Measurements from ENCODE around the gene CAMK2D.
"Not testable (repeated sequence)": the region's sequence is repeated elsewhere in the genome, so short reads cannot be mapped to it uniquely, and the experiment has no call there.

The CAMK2D gene

DNA sequence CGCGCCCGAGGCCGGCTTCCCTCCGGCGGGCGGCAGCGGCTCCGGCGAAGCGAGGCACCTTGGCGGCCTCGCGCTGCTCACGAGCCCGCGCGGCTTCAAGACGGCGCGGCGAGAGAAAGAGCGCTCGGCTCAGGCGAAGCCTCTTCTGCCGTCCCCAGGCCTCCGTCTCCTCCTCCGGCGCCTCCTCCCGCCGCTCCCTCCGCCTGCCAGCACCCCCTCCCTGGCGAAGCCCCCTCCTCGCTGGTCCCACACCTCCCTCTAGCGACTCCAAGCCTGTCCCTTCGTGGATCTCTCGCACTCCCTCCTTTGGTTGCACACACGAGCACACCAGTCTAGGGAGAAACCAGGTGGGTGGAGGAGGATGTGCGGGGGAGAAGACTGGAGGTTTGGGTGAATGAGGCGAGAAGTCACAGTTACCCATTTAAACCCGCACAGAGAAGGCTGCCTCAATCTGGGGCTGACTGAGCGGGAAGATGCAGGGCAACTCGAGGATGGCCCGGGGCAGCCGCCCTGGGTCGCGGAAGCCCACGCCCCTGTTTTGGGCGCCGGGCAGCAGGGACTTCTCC lies at the start of gene CAMK2D:
Gene CAMK2D, minus strand, starts transcription at position 119 of the 566 bp plus-strand sequence. CDS start 670 bp downstream, outside the sequence.
- in situ Hi-C loops (cut with MboI; ENCODE audit: low sequenced_read_pairs) = no loop called here

GRCh38 chr4:113810906-113811305 lies 49.4 kb upstream of the CAMK2D start:
- in situ Hi-C loops (cut with MboI; ENCODE audit: low sequenced_read_pairs) = no loop called here

DNA sequence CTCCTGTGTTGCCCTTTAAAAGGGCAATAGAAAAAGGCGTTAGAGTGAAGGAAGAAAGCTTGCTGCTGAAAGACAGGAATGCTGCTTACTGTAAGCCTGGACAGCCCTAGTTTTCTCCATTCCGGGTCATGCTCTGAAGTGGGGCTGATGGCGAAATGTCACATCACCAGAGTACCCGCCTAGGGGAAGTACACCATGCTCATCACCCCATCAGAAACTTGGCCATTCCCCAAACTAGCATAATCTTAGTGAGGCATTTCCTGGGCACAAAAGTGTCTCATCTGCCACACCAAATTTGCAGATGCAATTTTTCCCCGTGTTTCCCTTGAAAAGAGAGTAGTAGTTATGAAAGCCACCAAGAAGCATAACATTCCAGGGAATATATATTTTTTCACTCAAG lies 47.8 kb upstream of the CAMK2D start:
- in situ Hi-C loops (cut with MboI; ENCODE audit: low sequenced_read_pairs) = no loop called here

DNA sequence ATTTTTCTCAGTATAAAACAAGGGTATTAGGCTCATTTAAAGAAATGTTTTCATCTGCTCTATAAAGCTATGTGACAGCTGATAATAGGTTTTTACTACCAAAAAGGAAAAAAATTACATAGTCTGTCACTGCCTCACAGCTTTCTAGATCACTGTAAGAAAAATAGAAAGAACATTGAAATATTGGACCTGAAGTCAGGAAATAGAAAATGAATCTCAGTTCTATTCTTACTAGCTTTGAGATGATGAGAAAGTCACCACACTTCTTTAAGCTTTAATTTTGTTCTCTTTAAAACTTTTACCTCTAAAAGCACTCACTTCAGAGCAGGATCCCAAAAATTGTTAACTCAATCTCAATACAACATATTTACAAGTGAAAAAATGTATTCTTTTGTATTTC lies 45.3 kb upstream of the CAMK2D start:
- in situ Hi-C loops (cut with MboI; ENCODE audit: low sequenced_read_pairs) = no loop called here

DNA sequence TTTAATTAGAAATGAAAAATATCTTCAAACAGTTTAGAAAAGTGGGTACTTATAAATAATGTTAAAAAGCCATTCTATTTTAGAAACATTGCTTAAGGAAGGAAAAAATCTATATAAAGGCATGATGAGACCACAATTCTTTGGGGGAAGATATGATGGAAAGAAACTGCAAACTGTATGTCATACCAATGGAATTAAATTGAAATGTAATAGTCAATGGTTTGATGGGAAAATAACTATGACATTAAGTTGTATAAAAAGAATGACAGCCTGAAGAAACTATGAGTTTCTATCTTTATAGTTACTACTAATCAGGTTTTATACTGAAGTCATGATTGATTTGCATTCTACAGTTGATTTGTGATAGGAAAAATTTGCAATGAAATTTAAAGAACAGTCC lies 40.3 kb upstream of the CAMK2D start:
- in situ Hi-C loops (cut with MboI; ENCODE audit: low sequenced_read_pairs) = no loop called here

- in situ Hi-C loops (cut with MboI; ENCODE audit: low sequenced_read_pairs) = not testable (repeated sequence)
These were observed 34.8 kb upstream of the CAMK2D start for GRCh38 chr4:113796381-113796780.

DNA sequence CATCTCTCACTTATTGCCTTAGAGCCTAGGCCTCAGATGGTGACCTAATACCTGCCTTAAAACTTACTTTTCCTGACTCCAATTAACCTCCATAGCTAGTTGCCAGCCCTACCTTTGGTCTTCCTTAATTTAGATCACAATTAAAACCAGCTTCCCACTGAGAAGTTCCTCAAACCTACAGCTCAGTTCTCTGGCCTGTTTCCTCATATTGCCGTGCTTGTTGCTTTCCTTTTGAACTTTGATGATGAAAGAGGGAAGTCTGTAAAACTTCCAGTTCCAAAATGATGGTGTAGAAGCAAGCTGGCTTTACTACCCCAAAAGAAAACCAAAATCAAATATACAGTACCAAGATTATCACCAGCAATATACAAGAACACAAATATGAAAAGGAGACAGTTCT lies 28.9 kb upstream of the CAMK2D start:
- in situ Hi-C loops (cut with MboI; ENCODE audit: low sequenced_read_pairs) = no loop called here

DNA sequence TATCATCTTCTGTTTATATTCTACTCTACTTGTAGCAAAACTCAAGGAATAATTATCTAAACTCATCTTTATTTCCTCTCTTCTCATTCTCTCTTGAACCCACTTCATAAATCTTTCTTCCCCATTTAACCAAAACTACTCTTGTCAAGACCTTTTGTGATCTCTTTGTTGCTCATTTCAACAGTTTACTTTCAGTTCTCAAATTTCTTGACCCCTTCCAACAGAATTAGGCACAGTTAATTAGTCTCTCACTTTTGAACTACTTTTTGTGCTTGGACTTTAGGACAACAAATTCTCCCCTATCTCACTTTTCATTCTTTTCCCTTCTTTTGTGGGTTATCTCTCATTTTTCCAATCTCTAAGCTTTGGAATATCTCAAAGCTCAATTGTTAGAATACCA lies 27.4 kb upstream of the CAMK2D start:
- in situ Hi-C loops (cut with MboI; ENCODE audit: low sequenced_read_pairs) = no loop called here

- in situ Hi-C loops (cut with MboI; ENCODE audit: low sequenced_read_pairs) = no loop called here
These were observed 24.2 kb upstream of the CAMK2D start for GRCh38 chr4:113785781-113786180.

DNA sequence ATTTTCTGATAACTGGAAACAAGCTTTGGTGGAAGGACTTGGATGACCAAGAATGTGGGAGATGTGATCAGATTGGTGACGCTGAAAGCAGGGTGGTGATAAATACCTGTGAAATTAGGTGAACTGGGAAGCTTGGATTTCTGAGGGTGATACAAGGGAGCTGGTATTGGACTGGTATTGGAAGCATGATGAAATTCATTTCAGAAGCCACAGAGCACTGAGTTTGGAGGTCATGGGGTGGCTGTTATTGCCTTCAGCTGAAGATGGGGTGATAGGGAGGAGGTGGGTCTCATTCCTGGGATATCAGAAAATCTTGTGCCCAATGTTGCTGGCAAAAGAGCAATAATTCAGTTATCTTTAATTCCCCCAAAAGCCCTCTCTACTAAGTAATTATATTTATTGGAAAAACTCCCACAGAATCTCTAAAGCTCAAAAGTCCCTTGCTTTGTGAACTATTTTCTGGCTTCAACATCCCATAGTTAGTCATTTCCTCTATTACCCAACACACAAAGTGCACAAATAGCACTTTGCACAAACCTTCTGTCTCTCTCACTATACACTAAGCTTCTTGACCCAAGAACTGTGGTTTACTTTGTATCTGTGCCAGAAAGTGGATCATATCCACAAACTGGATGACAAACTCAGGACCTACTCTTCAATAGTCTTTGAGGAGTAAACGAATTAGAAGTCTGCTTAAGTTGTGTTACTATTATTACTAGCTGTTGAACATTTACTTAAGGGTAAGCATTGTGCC lies 23.1 kb upstream of the CAMK2D start:
- in situ Hi-C loops (cut with MboI; ENCODE audit: low sequenced_read_pairs) = no loop called here

DNA sequence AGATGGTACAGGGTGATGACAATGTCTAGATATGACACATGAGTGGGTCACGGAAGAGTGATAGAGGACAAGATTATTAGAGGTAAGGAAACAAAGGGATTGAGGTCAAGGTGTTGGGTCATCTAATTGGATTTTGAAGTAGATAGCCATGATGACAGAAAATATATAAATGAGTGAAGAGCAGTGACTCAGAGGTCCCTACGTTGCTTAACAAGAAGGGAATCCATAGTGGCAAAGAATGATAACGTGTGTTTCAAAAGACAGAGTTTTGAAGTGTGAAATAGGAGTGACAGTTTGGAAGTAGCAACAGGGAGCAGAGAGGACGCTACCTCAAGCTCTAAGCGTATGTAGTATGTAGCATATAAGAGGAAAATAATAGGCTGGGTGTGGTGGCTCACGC lies 22.2 kb upstream of the CAMK2D start:
- in situ Hi-C loops (cut with MboI; ENCODE audit: low sequenced_read_pairs) = no loop called here

- in situ Hi-C loops (cut with MboI; ENCODE audit: low sequenced_read_pairs) = no loop called here
These were observed 21.8 kb upstream of the CAMK2D start for GRCh38 chr4:113783289-113783688.

- in situ Hi-C loops (cut with MboI; ENCODE audit: low sequenced_read_pairs) = no loop called here
These were observed 20.0 kb upstream of the CAMK2D start for GRCh38 chr4:113781439-113782040.

DNA sequence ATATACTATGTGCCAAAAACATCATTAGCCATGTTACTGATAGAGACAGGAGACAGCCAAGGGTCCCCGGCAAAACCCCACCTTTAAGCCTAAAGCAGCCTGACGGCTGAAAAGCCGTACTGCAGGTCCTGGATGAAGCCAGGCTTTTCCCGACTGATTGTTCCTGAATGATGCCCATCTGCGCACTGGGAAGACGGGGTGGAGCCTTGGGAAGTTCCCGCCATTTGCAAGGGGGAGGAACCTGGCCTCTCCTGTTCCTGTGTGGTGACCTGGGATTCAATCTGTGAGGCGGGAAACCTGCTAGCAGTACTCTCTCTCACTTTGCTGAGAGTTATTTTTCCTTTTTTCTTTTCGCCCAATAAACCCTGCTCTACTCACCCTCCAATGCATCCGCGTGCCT lies 15.1 kb upstream of the CAMK2D start:
- in situ Hi-C loops (cut with MboI; ENCODE audit: low sequenced_read_pairs) = no loop called here

GRCh38 chr4:113776016-113776415 lies 14.5 kb upstream of the CAMK2D start:
- in situ Hi-C loops (cut with MboI; ENCODE audit: low sequenced_read_pairs) = no loop called here

DNA sequence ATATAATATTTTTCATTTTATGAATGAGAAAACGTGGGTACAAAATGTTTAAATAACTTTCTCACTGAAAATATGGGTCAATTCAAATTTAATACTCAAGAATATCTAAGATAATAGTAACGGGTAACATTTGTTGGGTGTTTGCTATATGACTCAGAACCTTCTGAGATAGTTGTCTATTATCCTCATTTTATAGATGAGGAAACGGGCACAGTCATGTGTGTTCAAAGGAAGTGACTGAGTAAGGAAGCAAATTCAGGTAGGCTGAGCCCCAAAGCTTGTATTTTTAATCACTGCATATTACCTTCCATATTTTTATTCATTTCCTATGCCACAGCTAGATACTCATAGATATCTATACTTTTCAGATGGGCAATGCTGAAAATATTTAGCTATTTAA lies 12.2 kb upstream of the CAMK2D start:
- in situ Hi-C loops (cut with MboI; ENCODE audit: low sequenced_read_pairs) = no loop called here

DNA sequence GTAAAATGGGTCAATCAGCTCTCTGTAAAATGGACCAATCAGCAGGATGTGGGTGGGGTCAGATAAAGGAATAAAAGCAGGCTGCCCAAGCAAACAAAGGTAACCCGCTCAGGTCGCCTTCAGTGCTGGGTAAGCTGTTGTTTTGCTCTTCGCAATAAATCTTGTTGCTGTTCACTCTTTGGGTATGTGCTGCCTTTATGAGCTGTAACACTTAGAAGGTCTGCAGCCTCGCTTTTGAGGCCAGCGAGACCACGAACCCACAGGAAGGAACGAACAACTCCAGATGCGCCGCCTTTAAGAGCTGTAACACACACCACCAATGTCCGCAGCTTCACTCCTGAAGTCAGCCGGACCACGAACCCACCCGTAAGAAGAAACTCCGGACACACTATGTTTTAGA lies 11.5 kb upstream of the CAMK2D start:
- in situ Hi-C loops (cut with MboI; ENCODE audit: low sequenced_read_pairs) = no loop called here

- in situ Hi-C loops (cut with MboI; ENCODE audit: low sequenced_read_pairs) = no loop called here
These were observed 10.8 kb upstream of the CAMK2D start for GRCh38 chr4:113772319-113772718.

GRCh38 chr4:113769744-113770143 lies 8.2 kb upstream of the CAMK2D start:
- in situ Hi-C loops (cut with MboI; ENCODE audit: low sequenced_read_pairs) = no loop called here

GRCh38 chr4:113768952-113769351 lies 7.4 kb upstream of the CAMK2D start:
- in situ Hi-C loops (cut with MboI; ENCODE audit: low sequenced_read_pairs) = no loop called here

DNA sequence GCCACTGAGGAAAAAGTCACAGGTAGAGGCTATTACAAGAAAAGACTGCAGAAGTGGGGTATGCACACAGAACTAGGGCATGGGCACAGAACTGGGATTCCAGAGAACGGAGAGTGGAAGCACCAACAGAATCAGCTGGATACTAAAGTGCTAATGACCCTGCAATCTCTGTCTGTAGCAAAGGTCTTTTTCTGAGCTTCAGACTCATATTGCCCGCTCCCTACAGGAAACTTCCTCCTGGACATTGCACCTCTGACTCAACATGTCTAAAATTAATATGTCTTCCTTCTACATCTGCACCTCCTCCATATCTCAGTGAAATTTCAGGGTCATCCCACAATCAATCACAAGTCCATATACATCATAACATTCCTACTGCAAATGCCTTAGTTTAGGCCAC lies 5.3 kb upstream of the CAMK2D start:
- in situ Hi-C loops (cut with MboI; ENCODE audit: low sequenced_read_pairs) = no loop called here

GRCh38 chr4:113764720-113765264 lies 3.3 kb upstream of the CAMK2D start:
- in situ Hi-C loops (cut with MboI; ENCODE audit: low sequenced_read_pairs) = no loop called here
